Lower lobe of right lung (tissue), 2 donors: ENCODE results near the gene EMP1. TPM values are rescaled to one million over a fixed set of nuclear protein-coding genes. Genes with fewer than 3 reads are reported as not detected.

Source experiments
- ATAC-seq, 2 donors: fragments of 200-7000 bp; cut with Tn5 transposase; one replicate each; pipeline ENCODE4 v1.9.1; 2020 to 2022; ENCODE audit warnings: mild to moderate bottlenecking in 2 of 2, moderate library complexity in 2 of 2
- DNase-seq: peaks from one replicate; pipeline ENCODE4 v3.0.0-alpha.2; 2020
- H3K27ac ChIP-seq: fragments of 200-600 bp; one replicate; pipeline ENCODE4 v1.8.0; 2022
- H3K27me3 ChIP-seq: fragments of 200-600 bp; one replicate; pipeline ENCODE4 v1.8.0; 2022; ENCODE audit warnings: low read depth
- H3K36me3 ChIP-seq: fragments of 200-600 bp; one replicate; pipeline ENCODE4 v1.8.0; 2022; ENCODE audit warnings: mild to moderate bottlenecking
- H3K4me1 ChIP-seq: fragments of 200-600 bp; one replicate; pipeline ENCODE4 v1.8.0; 2022
- H3K4me3 ChIP-seq: fragments of 200-600 bp; one replicate; pipeline ENCODE4 v1.8.0; 2022; ENCODE audit warnings: mild to moderate bottlenecking
- H3K9me3 ChIP-seq: fragments of 200-600 bp; one replicate; pipeline ENCODE4 v1.8.0; 2022
- intact Hi-C: fragments of 100-400 bp; cut with DNase I; formaldehyde crosslinking; loops from one replicate; pipeline ENCODE4 v1.11.0; 2022
- total RNA-seq: library from RNA; stranded (reverse); fragmentation: NEBNext Ultra II Directional; extraction: Animal tissue kit (Norgen Biotek cat#: 25700); gene quantifications from one replicate; pipeline ENCODE4 v1.2.1, GENCODE V29; 2021
- TF ChIP-seq, protein P1 (sequence below): fragments of 200-600 bp; IDR thresholded peaks from one replicate; pipeline ENCODE4 v1.8.0; 2022; ENCODE audit warnings: antibody characterized with exemption, mild to moderate bottlenecking
- donor health status: DM: no; HTN: yes; CAD: no; lungs with severe emphysema.

The EMP1 gene
- total RNA-seq, 1 donor from 2014 or later: 195 TPM

DNA sequence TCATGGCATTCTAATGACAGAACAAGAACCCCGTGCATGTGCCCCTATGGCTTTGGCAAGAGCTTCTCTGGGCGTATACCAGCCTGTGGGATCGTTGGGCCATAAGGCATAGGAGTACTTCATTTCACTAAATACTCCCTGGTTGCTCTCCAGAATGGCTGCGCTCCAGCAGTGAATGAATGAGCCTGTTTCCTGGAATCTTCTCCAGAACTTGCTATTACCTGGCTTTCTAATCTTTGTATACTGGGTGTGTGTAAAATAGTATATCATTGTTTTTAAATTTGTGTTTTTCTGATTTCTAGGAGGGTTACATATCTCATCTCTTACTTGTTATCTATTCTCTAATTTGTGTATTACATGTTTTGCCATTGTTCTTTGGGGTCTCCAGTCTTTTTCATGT is 28.6 kb upstream of the EMP1 start:
- Histone ChIP-seq H3K9me3 (peaks cover 3% of the 10 kb centered on the region), H3K4me3 (no peak overlapping the region), H3K4me1 (peaks cover 22% of the 10 kb centered on the region), H3K36me3 (no peaks in the 10 kb centered on the region), H3K27ac (no peak overlapping the region), H3K27me3 (no peaks in the 10 kb centered on the region)
- no peak for ATAC-seq
- TF ChIP-seq, protein P1, sequence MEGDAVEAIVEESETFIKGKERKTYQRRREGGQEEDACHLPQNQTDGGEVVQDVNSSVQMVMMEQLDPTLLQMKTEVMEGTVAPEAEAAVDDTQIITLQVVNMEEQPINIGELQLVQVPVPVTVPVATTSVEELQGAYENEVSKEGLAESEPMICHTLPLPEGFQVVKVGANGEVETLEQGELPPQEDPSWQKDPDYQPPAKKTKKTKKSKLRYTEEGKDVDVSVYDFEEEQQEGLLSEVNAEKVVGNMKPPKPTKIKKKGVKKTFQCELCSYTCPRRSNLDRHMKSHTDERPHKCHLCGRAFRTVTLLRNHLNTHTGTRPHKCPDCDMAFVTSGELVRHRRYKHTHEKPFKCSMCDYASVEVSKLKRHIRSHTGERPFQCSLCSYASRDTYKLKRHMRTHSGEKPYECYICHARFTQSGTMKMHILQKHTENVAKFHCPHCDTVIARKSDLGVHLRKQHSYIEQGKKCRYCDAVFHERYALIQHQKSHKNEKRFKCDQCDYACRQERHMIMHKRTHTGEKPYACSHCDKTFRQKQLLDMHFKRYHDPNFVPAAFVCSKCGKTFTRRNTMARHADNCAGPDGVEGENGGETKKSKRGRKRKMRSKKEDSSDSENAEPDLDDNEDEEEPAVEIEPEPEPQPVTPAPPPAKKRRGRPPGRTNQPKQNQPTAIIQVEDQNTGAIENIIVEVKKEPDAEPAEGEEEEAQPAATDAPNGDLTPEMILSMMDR: no peak
- no peak for DNase-seq
- intact Hi-C loops: no loop called here

DNA sequence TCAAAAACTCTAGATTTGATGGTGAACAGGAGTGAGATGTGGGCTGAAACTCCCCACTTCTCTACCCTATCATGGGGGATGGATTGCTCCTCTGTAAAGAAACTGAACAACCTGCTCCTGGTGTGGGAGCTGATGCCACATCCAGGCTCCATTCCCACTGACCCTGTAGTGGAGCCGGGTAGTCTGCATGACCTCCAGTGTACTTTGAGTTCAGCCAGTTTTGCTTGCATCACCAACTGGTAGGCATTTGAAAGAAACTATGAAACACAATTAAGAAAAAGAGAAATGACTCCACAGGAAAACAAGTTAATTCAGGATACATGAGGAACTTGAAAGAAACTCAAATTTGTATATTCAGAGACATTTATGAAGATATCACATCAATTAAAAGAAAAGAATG is 27.3 kb upstream of the EMP1 start:
- no peak for ATAC-seq
- intact Hi-C loops: no loop called here
- no peaks in the 10 kb centered on the region for H3K36me3 ChIP-seq

DNA sequence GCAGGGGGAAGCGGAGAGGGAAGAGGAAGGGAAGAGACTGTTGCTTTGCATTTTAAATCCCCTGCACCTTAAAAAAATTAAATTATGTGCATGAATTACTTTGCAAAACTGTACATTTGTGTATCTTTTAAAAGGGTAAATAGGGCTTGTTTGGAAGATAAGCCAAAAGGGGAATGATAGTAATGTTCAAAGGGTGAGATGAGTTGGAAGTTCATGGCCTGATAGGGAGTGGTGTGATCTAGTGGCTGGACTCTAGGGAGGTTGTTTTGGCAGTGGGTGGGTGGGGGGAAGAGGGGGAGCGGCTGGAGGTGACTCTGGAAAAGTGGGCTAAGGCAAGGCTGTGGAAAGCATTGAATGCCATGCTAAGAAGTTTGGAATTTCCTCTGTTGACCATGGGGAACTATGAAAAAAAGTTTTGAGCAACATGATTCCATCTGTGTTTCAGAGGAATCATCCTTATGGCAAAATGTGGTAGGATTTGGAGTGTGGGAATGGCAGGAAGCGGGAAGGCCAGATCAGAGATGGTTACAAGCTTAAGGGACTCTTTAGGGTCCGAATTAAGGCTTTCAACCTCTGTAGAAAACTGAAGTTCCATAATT is 25.5 kb upstream of the EMP1 start:
- TF ChIP-seq, protein P1: no peak
- H3K4me3 ChIP-seq: no peak overlapping the region
- H3K27me3 ChIP-seq: no peaks in the 10 kb centered on the region
- H3K27ac ChIP-seq: no peak overlapping the region
- peaks cover 3% of the 10 kb centered on the region for H3K9me3 ChIP-seq
- no peaks in the 10 kb centered on the region for H3K36me3 ChIP-seq
- peaks cover 25% of the 10 kb centered on the region for H3K4me1 ChIP-seq
- intact Hi-C loops: no loop called here
- no peak for ATAC-seq
- DNase-seq: no peak

More for the DNA sequence above, 27.3 kb upstream of the EMP1 start:
- peaks cover 31% of the 10 kb centered on the region for H3K4me1 ChIP-seq
- no peak for DNase-seq
- H3K27me3 ChIP-seq: no peaks in the 10 kb centered on the region
- no peak overlapping the region for H3K4me3 ChIP-seq
- TF ChIP-seq, protein P1: no peak
- H3K9me3 ChIP-seq: peaks cover 3% of the 10 kb centered on the region
- no peak overlapping the region for H3K27ac ChIP-seq

- Histone ChIP-seq H3K36me3 (no peaks in the 10 kb centered on the region), H3K27me3 (no peaks in the 10 kb centered on the region), H3K4me1 (peaks cover 23% of the 10 kb centered on the region), H3K4me3 (no peak overlapping the region), H3K27ac (peak overlapping the region; percentile 32), H3K9me3 (peaks cover 3% of the 10 kb centered on the region)
- intact Hi-C loops: no loop called here
- TF ChIP-seq, protein P1: no peak
- ATAC-seq (peak in 1 of 2 donors; percentile 24), DNase-seq (no peak)
Measured at GRCh38 chr12:13171921-13172859, 24.3 kb upstream of the EMP1 start.

- peak; percentile 86 to 88 for ATAC-seq
- peak overlapping the region; percentile 57 for H3K27ac ChIP-seq
- no peaks in the 10 kb centered on the region for H3K27me3 ChIP-seq
Measured at GRCh38 chr12:13173012-13173932, 23.3 kb upstream of the EMP1 start.

More at GRCh38 chr12:13173012-13173932, 23.3 kb upstream of the EMP1 start:
- H3K4me3 ChIP-seq: no peak overlapping the region
- no peaks in the 10 kb centered on the region for H3K36me3 ChIP-seq
- peaks cover 23% of the 10 kb centered on the region for H3K4me1 ChIP-seq
- intact Hi-C loops: no loop called here
- TF ChIP-seq, protein P1: no peak
- DNase-seq: peak; percentile 53
- no peaks in the 10 kb centered on the region for H3K9me3 ChIP-seq
